ENCODE measurements around the gene TECTB. TPM values are rescaled to one million over a fixed set of nuclear protein-coding genes. Genes with fewer than 3 reads are reported as not detected.

TECTB gene
- total and polyA plus RNA-seq, 9 of the 15 experiments (the other 6 are each of a cell fraction or from before 2014, with no cell fraction given) = not detected

DNA sequence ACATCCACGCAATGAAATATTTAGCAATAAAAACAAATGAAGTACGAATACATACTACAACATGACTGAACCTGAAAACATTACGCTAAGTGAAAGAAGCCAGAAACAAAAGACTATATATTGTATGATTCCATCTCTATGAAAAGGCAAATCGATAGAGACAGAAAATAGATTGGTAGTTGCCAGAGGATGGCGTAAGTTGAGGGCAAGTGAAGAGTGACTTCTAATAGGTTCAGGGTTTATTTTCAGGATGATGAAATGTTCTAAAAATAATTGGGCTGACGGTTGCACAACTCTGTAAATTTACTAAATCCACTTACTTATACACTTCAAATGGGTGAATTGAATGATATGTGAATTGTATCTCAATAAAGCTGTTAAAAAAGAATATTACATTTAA is 39.5 kb upstream of the TECTB start:
- H3K36me3 ChIP-seq (ENCODE audit: control insufficient read depth, insufficient read depth, low read length) = no peaks in the 10 kb centered on the region
- H4K20me1 ChIP-seq (replicated peaks; ENCODE audit: control insufficient read depth, insufficient read depth, low read length) = no peaks in the 10 kb centered on the region
- FAIRE-seq (no peak), DNase-seq (ENCODE audit: extremely low read depth in 1 of 4, low spot score in 3 of 4) (no peak), ATAC-seq (no peak)
- in situ Hi-C loops (cut with MboI) (no loop called here), intact Hi-C loops (cut with micrococcal nuclease) (no loop called here)
- CTCF ChIA-PET (ENCODE audit: low intra/inter-chr PET ratio) = no interaction called here
- TF ChIP-seq CEBPG (CRISPR knock-in tag; IDR thresholded peaks at IDR 0.05) (no peak), CEBPG (tag; conservative IDR thresholded peaks at IDR 0.05 in 1 of 2, IDR thresholded peaks at IDR 0.05 in 1 of 2) (0 out of 4 replicates have a peak, but pooled peaks of 1 of the 2 experiments have one; percentile 12), CREBBP (IDR thresholded peaks at IDR 0.05; ENCODE audit: low read depth, low read length) (no peak)
- no peaks in the 10 kb centered on the region for H3K9me1 ChIP-seq (ENCODE audit: control insufficient read depth, insufficient read depth, low read length)
- no peak overlapping the region for H3K9ac ChIP-seq (ENCODE audit: insufficient read depth in 1 of 2, low read depth in 2 of 2, low read length in 2 of 2)
- no peak overlapping the region for H3K27ac ChIP-seq (ENCODE audit: extremely low read depth, low read depth, low read length)
- no peaks in the 10 kb centered on the region for H3K27me3 ChIP-seq (ENCODE audit: control insufficient read depth in 2 of 2, insufficient read depth in 2 of 2, low read length in 2 of 2)
- H2AFZ ChIP-seq (ENCODE audit: low read depth, low read length) = no peak overlapping the region
- no peaks in the 10 kb centered on the region for H3K9me3 ChIP-seq (replicated peaks; ENCODE audit: control insufficient read depth, insufficient read depth, low read depth, low read length)
- no peaks in the 10 kb centered on the region for H3K79me2 ChIP-seq (ENCODE audit: control insufficient read depth, insufficient read depth, low read length)
- H3K4me3 ChIP-seq = no peak overlapping the region
- POLR2A ChIA-PET = no interaction called here
- H3K4me2 ChIP-seq (ENCODE audit: insufficient read depth, low read length) = no peak overlapping the region
- WGBS (ENCODE audit: insufficient coverage, low coverage, missing lambda C conversion rate) = 0% methylated on average over 6 of the region's 6 CpGs
- no TSS peak for BruUV-seq (replicated peaks)
- no peaks in the 10 kb centered on the region for H3K4me1 ChIP-seq (replicated peaks in 1 of 2; ENCODE audit: control insufficient read depth in 2 of 2, insufficient read depth in 2 of 2, low read length in 2 of 2)

DNA sequence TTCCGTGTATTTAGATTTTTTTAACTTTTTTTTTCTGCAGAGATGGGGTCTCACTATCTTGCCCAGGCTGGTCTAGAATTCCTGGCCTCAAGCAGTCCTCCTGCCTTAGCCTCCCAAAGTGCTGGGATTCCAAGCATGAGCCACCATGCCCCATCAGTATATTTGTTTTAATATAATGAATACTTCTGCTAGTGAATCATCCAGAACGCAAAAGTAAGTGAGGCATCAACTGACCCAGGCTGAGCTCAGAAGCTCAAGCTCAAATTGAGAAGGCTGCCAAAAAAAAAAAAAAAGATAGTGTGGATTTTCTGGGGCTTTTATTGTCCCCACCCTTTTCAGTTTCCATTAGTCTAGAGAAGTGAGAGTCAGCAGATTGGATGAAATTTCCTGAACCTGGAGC is 39.0 kb upstream of the TECTB start:
- Histone ChIP-seq H3K27me3 (ENCODE audit: control insufficient read depth in 2 of 2, insufficient read depth in 2 of 2, low read length in 2 of 2) (no peaks in the 10 kb centered on the region), H3K36me3 (ENCODE audit: control insufficient read depth, insufficient read depth, low read length) (no peaks in the 10 kb centered on the region), H3K9ac (ENCODE audit: insufficient read depth in 1 of 2, low read depth in 2 of 2, low read length in 2 of 2) (no peak overlapping the region), H3K4me3 (no peak overlapping the region), H2AFZ (ENCODE audit: low read depth, low read length) (no peak overlapping the region), H3K4me1 (replicated peaks in 1 of 2; ENCODE audit: control insufficient read depth in 2 of 2, insufficient read depth in 2 of 2, low read length in 2 of 2) (no peaks in the 10 kb centered on the region), H4K20me1 (replicated peaks; ENCODE audit: control insufficient read depth, insufficient read depth, low read length) (no peaks in the 10 kb centered on the region), H3K79me2 (ENCODE audit: control insufficient read depth, insufficient read depth, low read length) (no peaks in the 10 kb centered on the region), H3K4me2 (ENCODE audit: insufficient read depth, low read length) (no peak overlapping the region), H3K9me3 (replicated peaks; ENCODE audit: control insufficient read depth, insufficient read depth, low read depth, low read length) (no peaks in the 10 kb centered on the region), H3K9me1 (ENCODE audit: control insufficient read depth, insufficient read depth, low read length) (no peaks in the 10 kb centered on the region), H3K27ac (ENCODE audit: extremely low read depth, low read depth, low read length) (no peak overlapping the region)
- TF ChIP-seq, protein P1, sequence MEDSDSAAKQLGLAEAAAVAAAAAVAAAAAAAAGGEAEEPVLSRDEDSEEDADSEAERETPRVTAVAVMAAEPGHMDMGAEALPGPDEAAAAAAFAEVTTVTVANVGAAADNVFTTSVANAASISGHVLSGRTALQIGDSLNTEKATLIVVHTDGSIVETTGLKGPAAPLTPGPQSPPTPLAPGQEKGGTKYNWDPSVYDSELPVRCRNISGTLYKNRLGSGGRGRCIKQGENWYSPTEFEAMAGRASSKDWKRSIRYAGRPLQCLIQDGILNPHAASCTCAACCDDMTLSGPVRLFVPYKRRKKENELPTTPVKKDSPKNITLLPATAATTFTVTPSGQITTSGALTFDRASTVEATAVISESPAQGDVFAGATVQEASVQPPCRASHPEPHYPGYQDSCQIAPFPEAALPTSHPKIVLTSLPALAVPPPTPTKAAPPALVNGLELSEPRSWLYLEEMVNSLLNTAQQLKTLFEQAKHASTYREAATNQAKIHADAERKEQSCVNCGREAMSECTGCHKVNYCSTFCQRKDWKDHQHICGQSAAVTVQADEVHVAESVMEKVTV (CRISPR knock-in tag; IDR thresholded peaks at IDR 0.05) = no peak
- TF ChIP-seq RHOXF2B (CRISPR knock-in tag; conservative IDR thresholded peaks at IDR 0.05) (no peak), NBN (IDR thresholded peaks at IDR 0.05; ENCODE audit: low read depth) (no peak)
- in situ Hi-C loops (cut with MboI) = no loop called here
- POLR2A ChIA-PET = no interaction called here
- no TSS peak for BruUV-seq (replicated peaks)
- CTCF ChIA-PET (ENCODE audit: low intra/inter-chr PET ratio) = no interaction called here
- ATAC-seq = no peak
- intact Hi-C loops (cut with micrococcal nuclease) = no loop called here
- WGBS (ENCODE audit: insufficient coverage, low coverage, missing lambda C conversion rate) = 10% methylated on average over 1 of the region's 2 CpGs
- FAIRE-seq = no peak
- no peak for DNase-seq (ENCODE audit: extremely low read depth in 1 of 4, low spot score in 3 of 4)
